ENCODE measurements around the gene ADH1B. TPM values are rescaled to one million over a fixed set of nuclear protein-coding genes. Genes with fewer than 3 reads are reported as not detected.
A peak's percentile ranks its signal among the peaks of the same experiment; 100 is the strongest.
"Not testable (repeated sequence)": the region's sequence is repeated elsewhere in the genome, so short reads cannot be mapped to it uniquely, and the experiment has no call there.

The ADH1B gene
- total and polyA plus RNA-seq, 8 donors = 312 to 1,119 (median 985) TPM

DNA sequence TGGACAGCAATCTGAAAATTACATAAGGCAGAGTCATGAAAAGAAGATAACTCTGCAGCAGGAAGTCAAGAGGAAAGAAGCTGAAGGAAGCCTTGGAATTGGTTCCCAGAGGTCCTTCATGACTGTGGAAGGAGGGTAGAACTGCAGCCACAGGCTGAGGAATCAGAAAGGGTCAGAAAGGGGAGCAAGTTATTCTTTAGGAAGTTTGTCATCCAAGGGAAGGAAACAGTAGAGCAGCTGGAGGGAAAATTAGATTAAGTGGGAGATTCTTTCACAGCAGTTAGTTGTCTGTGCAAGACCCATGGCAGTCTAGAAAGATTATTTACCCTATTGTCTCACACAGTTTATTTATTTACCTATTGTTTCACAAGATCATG lies 40.7 kb upstream of the ADH1B start:
- Histone ChIP-seq H3K4me1 (no peaks in the 10 kb centered on the region), H3K9me3 (peaks cover 0 to 5% of the 10 kb centered on the region in 2 donors), H3K27ac (no peak overlapping the region), H3K4me3 (no peak overlapping the region), H3K36me3 (no peaks in the 10 kb centered on the region), H3K27me3 (no peaks in the 10 kb centered on the region)
- intact Hi-C loops (cut with DNase I) = no loop called here
- TF ChIP-seq, protein P1, sequence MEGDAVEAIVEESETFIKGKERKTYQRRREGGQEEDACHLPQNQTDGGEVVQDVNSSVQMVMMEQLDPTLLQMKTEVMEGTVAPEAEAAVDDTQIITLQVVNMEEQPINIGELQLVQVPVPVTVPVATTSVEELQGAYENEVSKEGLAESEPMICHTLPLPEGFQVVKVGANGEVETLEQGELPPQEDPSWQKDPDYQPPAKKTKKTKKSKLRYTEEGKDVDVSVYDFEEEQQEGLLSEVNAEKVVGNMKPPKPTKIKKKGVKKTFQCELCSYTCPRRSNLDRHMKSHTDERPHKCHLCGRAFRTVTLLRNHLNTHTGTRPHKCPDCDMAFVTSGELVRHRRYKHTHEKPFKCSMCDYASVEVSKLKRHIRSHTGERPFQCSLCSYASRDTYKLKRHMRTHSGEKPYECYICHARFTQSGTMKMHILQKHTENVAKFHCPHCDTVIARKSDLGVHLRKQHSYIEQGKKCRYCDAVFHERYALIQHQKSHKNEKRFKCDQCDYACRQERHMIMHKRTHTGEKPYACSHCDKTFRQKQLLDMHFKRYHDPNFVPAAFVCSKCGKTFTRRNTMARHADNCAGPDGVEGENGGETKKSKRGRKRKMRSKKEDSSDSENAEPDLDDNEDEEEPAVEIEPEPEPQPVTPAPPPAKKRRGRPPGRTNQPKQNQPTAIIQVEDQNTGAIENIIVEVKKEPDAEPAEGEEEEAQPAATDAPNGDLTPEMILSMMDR (IDR thresholded peaks at IDR 0.05) = no peak
- DNase-seq (peak in 1 of 4 donors; percentile 21), ATAC-seq (no peak)

DNA sequence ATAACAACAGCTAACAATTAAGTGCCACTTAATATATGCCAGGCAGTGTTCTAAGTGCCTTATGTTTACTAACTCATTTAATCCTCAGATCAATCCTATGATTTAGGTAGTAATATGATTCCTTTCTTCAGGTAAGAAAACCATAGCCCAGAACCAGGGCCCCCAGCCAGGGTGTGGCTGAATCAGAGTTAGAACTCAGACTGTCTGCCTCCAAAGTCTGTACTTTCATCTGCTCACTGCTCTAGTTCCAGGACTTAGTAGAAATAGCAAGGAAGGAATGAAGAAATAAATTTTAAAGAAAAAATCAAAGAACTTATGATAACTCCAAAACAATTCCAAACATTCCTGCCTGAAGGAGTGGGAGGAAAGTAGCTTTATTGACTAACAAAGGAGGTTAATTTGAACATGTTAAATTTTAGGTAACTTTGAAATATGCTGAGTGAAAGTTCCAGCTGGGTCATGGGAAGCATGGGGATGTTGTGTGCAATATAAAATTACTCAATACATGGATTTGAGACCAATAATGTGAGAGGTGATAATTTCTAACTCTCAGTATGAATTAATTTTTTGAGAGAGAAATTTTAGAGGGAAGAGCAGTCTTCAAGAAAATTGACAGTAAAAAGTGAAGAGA lies 40.2 kb upstream of the ADH1B start:
- no peak for ATAC-seq
- intact Hi-C loops (cut with DNase I) = no loop called here

DNA sequence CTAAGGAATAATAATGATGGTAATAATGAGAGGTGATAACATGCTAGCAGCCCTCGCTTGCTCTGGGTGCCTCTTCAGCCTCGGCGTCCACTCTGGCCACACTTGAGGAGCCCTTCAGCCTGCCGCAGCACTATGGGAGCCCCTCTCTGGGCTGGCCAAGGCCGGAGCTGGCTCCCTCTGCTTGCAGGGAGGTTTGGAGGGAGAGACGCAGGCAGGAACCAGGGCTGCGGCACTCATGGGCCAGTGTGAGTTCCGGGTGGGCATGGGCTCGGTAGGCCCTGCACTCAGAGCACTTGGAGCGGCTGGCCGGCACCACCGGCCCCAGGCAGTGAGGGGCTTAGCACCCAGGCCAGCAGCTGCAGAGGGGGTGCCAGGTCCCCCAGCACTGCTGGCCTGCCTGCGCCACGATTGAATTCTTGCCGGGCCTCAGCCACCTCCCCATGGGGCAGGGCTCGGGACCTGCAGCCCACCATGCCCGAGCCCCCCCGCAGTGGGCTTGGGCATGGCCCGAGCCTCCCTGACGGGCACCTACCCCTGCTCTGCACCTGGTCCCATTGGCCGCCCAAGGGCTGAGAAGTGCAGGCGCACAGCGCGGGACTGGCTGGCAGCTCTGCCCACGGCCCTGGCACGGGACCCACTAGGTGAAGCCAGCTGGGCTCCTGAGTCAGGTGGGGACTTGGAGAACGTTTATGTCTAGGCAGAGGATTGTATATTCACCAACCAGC lies 38.4 kb upstream of the ADH1B start:
- H3K4me1 ChIP-seq = no peaks in the 10 kb centered on the region
- no peak overlapping the region for H3K27ac ChIP-seq
- no peak overlapping the region for H3K4me3 ChIP-seq
- H3K27me3 ChIP-seq = no peaks in the 10 kb centered on the region
- TF ChIP-seq, protein P1 (IDR thresholded peaks at IDR 0.05) = no peak
- H3K9me3 ChIP-seq = peaks cover 0 to 5% of the 10 kb centered on the region in 2 donors
- no peaks in the 10 kb centered on the region for H3K36me3 ChIP-seq
- ATAC-seq (no peak), DNase-seq (peak in 1 of 4 donors; percentile 50)
- intact Hi-C loops (cut with DNase I) = no loop called here

More for the DNA sequence above, 40.2 kb upstream of the ADH1B start:
- Histone ChIP-seq H3K9me3 (peaks cover 0 to 5% of the 10 kb centered on the region in 2 donors), H3K36me3 (no peaks in the 10 kb centered on the region), H3K27me3 (no peaks in the 10 kb centered on the region), H3K4me3 (no peak overlapping the region), H3K4me1 (no peaks in the 10 kb centered on the region), H3K27ac (no peak overlapping the region)
- TF ChIP-seq, protein P1 (IDR thresholded peaks at IDR 0.05) = no peak
- DNase-seq = no peak

DNA sequence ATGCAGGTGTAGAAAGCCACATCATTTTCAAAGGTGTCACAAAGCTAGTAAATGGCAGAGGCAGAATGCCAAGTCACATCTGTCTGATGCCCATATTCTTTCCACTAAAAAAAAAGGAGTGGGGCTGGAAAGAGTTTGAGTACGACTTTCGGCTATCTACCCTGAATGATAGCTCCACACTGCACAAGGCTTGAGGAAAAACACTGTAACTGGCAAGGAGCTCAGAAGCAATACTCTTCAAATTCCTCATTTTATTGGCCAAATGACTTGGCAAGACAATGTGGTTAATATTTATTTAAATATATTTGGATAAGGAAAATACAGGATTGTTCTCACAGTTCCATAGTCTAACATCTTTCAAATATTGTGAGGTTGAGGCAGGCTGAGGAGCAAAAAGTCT lies 36.7 kb upstream of the ADH1B start:
- Histone ChIP-seq H3K36me3 (no peaks in the 10 kb centered on the region), H3K27me3 (no peaks in the 10 kb centered on the region), H3K9me3 (peaks cover 0 to 9% of the 10 kb centered on the region in 2 donors), H3K4me1 (peaks cover 0 to 5% of the 10 kb centered on the region in 2 donors), H3K4me3 (no peak overlapping the region), H3K27ac (no peak overlapping the region)
- TF ChIP-seq, protein P1 (IDR thresholded peaks at IDR 0.05) = no peak
- ATAC-seq (no peak), DNase-seq (no peak)
- intact Hi-C loops (cut with DNase I) = no loop called here

DNA sequence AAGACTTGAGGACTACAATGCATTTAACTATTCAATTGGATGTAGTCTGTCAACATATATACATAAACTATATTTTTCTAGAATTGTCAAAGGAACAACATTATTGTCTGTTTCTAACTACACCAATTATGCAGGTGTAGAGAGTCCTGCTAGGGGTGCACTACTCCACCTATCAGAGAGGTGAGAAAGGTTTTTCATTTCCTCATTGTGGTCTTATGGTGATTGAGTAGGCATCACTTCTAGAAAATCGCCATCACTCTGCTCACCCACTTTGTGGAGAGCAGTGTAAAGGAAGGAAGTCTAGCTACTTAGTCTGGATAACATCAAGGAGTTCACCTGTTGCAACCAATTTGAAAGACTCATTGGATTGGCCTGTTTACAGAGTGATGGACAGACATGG lies 35.8 kb upstream of the ADH1B start:
- ATAC-seq (no peak), DNase-seq (no peak)
- Histone ChIP-seq H3K27me3 (no peaks in the 10 kb centered on the region), H3K36me3 (no peaks in the 10 kb centered on the region), H3K9me3 (peaks cover 0 to 9% of the 10 kb centered on the region in 2 donors), H3K4me3 (no peak overlapping the region), H3K27ac (no peak overlapping the region), H3K4me1 (peaks cover 0 to 7% of the 10 kb centered on the region in 2 donors)
- intact Hi-C loops (cut with DNase I) = no loop called here
- TF ChIP-seq, protein P1 (IDR thresholded peaks at IDR 0.05) = no peak

DNA sequence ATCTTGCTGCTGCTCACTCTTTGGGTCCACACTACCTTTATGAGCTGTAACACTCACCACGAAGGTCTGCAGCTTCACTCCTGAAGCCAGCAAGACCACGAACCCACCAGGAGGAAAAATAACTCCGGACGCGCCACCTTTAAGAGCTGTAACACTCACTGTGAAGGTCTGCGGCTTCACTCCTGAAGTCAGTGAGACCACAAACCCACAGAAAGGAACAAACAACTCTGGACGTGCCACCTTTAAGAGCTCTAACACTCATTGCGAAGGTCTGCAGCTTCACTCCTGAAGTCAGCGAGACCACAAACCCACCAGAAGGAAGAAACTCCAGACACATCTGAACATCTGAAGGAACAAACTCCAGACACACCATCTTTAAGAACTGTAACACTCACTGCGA lies 34.9 kb upstream of the ADH1B start:
- intact Hi-C loops (cut with DNase I) = not testable (repeated sequence)

More for the DNA sequence above, 34.9 kb upstream of the ADH1B start:
- H3K4me1 ChIP-seq, ATAC-seq, H3K9me3 ChIP-seq, DNase-seq, H3K4me3 ChIP-seq, H3K27ac ChIP-seq, H3K27me3 ChIP-seq, H3K36me3 ChIP-seq: not testable (repeated sequence)

Measured in left lung (tissue), 10 donors.